ENCODE measurements around the gene TRPM2.

The TRPM2 gene

DNA sequence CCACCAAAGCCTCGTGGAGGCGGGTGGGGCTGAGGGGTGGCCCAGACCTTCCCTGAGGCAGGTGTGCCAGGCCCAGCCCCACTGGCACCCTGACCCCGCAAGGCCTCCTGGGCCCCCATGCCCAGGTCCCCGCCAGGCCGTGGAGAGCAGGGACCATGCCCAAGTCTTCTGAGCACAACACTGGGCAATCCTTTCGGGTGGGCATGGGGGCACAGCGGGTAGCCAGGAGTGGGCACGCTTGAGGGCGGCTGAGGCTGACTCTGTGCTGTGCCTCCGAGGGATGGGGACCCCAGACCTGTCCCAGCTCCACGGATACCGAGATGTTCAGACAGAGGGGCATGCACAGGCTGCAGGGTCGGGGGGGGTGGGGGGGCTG lies 27.2 kb upstream of the TRPM2 start:
- no peaks in the 10 kb centered on the region for H4K20me1 ChIP-seq (ENCODE audit: insufficient read depth, low read length)
- H3K4me3 ChIP-seq (ENCODE audit: low read length) = no peak overlapping the region
- TF ChIP-seq CTCF (IDR thresholded peaks at IDR 0.05; ENCODE audit: low read depth, low read length) (no peak), EZH2phosphoT487 (IDR thresholded peaks at IDR 0.05; ENCODE audit: low read depth) (no peak)
- H3K4me2 ChIP-seq (ENCODE audit: low read length) = no peak overlapping the region
- H2AFZ ChIP-seq (ENCODE audit: low read depth, low read length) = no peak overlapping the region
- H3K79me2 ChIP-seq (ENCODE audit: low read length) = no peaks in the 10 kb centered on the region
- no peaks in the 10 kb centered on the region for H3K4me1 ChIP-seq (ENCODE audit: low read length)
- H3K9ac ChIP-seq (ENCODE audit: low read length) = no peak overlapping the region
- H3K27ac ChIP-seq (ENCODE audit: low read length) = no peak overlapping the region
- no peaks in the 10 kb centered on the region for H3K36me3 ChIP-seq (replicated peaks; ENCODE audit: low read depth, low read length)
- no peaks in the 10 kb centered on the region for H3K9me3 ChIP-seq (ENCODE audit: insufficient read depth, low read length)
- H3K27me3 ChIP-seq (ENCODE audit: low read depth, low read length) = no peaks in the 10 kb centered on the region

- Histone ChIP-seq H3K27me3 (ENCODE audit: low read depth, low read length) (no peaks in the 10 kb centered on the region), H3K79me2 (ENCODE audit: low read length) (no peaks in the 10 kb centered on the region), H3K4me3 (ENCODE audit: low read length) (no peak overlapping the region), H3K9ac (ENCODE audit: low read length) (no peak overlapping the region), H3K36me3 (replicated peaks; ENCODE audit: low read depth, low read length) (no peaks in the 10 kb centered on the region), H2AFZ (ENCODE audit: low read depth, low read length) (no peak overlapping the region), H4K20me1 (ENCODE audit: insufficient read depth, low read length) (no peaks in the 10 kb centered on the region), H3K27ac (ENCODE audit: low read length) (no peak overlapping the region), H3K9me3 (ENCODE audit: insufficient read depth, low read length) (no peaks in the 10 kb centered on the region), H3K4me1 (ENCODE audit: low read length) (no peaks in the 10 kb centered on the region), H3K4me2 (ENCODE audit: low read length) (no peak overlapping the region)
- no peak for TF ChIP-seq EZH2phosphoT487 (IDR thresholded peaks at IDR 0.05; ENCODE audit: low read depth)
- TF ChIP-seq CTCF (IDR thresholded peaks at IDR 0.05; ENCODE audit: low read depth, low read length) = no peak
These were observed 26.5 kb upstream of the TRPM2 start for GRCh38 chr21:44326716-44327602.

GRCh38 chr21:44327603-44327974 lies 25.8 kb upstream of the TRPM2 start:
- Histone ChIP-seq H2AFZ (ENCODE audit: low read depth, low read length) (no peak overlapping the region), H3K4me3 (ENCODE audit: low read length) (no peak overlapping the region), H3K36me3 (replicated peaks; ENCODE audit: low read depth, low read length) (no peaks in the 10 kb centered on the region), H4K20me1 (ENCODE audit: insufficient read depth, low read length) (no peaks in the 10 kb centered on the region), H3K27me3 (ENCODE audit: low read depth, low read length) (no peaks in the 10 kb centered on the region), H3K79me2 (ENCODE audit: low read length) (no peaks in the 10 kb centered on the region), H3K9me3 (ENCODE audit: insufficient read depth, low read length) (no peaks in the 10 kb centered on the region), H3K4me2 (ENCODE audit: low read length) (no peak overlapping the region), H3K4me1 (ENCODE audit: low read length) (no peaks in the 10 kb centered on the region), H3K9ac (ENCODE audit: low read length) (no peak overlapping the region), H3K27ac (ENCODE audit: low read length) (no peak overlapping the region)
- TF ChIP-seq CTCF (IDR thresholded peaks at IDR 0.05; ENCODE audit: low read depth, low read length) = no peak
- TF ChIP-seq EZH2phosphoT487 (IDR thresholded peaks at IDR 0.05; ENCODE audit: low read depth) = no peak

DNA sequence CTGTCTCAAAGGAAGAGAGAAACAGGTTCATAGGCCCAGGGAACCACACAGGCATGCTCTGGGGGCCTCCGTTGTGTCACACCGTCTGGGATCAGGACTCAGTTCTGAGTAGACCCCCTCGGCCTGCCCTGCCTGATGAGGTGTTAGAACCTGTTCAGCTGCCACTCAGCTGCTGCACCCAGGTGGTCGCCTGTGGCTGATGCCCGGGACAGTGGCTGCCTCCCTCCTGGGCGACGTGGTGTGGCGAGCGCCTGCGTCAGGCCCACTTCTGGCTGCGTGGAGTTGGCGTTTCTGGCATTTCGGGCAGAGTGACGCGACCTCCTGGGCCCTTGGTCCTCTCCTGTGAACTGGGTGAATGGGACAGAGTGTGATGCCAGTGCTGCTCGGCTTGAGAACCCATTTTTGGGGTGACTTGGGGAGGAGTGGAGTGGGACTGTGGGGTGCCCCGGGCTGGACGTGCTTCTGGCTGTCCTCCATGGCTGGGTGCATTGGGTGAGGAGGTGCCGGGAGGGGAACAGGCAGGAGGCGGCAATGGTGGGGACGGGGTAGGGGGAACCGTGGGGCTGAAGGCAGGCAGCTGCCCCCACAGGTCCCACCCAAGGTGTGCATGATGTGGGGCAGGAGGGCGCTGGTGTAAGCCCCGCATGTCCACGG lies 25.1 kb upstream of the TRPM2 start:
- H3K36me3 ChIP-seq (replicated peaks; ENCODE audit: low read depth, low read length) = no peaks in the 10 kb centered on the region
- TF ChIP-seq EZH2phosphoT487 (IDR thresholded peaks at IDR 0.05; ENCODE audit: low read depth) = no peak
- no peak for TF ChIP-seq CTCF (IDR thresholded peaks at IDR 0.05; ENCODE audit: low read depth, low read length)
- H3K4me2 ChIP-seq (ENCODE audit: low read length) = no peak overlapping the region
- H4K20me1 ChIP-seq (ENCODE audit: insufficient read depth, low read length) = no peaks in the 10 kb centered on the region
- H3K27me3 ChIP-seq (ENCODE audit: low read depth, low read length) = no peaks in the 10 kb centered on the region
- no peaks in the 10 kb centered on the region for H3K4me1 ChIP-seq (ENCODE audit: low read length)
- H3K9me3 ChIP-seq (ENCODE audit: insufficient read depth, low read length) = no peaks in the 10 kb centered on the region
- H3K4me3 ChIP-seq (ENCODE audit: low read length) = no peak overlapping the region
- no peak overlapping the region for H3K9ac ChIP-seq (ENCODE audit: low read length)
- H3K27ac ChIP-seq (ENCODE audit: low read length) = no peak overlapping the region
- no peak overlapping the region for H2AFZ ChIP-seq (ENCODE audit: low read depth, low read length)
- no peaks in the 10 kb centered on the region for H3K79me2 ChIP-seq (ENCODE audit: low read length)

Measured in OCI-LY3 (cell line).